ENCODE data around the gene CDK5RAP2.
A peak's percentile ranks its signal among the peaks of the same experiment; 100 is the strongest.
"Not testable (repeated sequence)": the region's sequence is repeated elsewhere in the genome, so short reads cannot be mapped to it uniquely, and the experiment has no call there.

The CDK5RAP2 gene

DNA sequence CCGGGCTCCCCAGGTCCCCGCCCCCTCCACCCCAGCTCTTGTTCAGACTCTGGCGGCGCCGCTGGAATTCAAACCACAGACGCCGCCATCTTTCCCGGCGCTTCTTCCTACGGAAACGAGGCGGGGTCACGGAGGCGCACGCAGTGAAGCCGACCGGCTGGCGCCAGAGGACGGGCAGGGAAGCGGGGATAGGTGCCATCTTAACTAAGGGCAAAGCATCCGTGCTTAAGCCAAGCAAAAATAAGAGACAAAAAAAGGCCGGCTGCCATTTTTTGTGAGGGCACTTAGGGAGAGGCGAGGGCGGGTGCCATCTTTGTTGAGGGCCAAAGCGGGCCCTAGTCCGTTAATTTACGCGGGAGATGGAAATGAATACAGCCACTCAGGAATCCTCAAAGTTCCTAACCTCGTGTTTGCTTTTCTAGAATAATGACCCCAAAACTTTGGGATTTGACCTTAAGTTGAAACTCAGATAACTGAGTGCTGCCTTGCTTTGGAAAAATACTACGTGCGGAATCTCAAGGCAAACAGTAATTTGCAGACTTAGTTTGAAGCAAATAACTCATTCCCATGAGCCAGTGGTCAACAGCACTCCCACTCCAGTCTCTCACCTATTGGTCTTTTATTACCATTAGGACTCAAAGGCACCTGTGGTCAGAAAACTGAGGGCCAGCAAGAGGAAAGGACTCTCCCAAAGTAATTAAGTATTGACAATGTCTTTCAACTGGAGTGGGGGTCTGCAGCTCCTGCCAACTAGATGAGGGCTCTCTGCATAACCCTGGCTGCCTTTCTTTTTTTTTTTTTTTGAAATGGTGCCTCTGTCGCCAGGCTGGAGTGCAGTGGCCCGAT lies at the start of gene CDK5RAP2:
CDK5RAP2 (minus strand) TSS at position 117 of the 846 bp plus-strand sequence. CDS start 189 bp downstream, outside the sequence.
- Histone ChIP-seq H3K27me3 (ENCODE audit: insufficient read depth, low read length) (no peaks in the 10 kb centered on the region), H3K9ac (ENCODE audit: low read depth, low read length) (peak within 1 kb of the TSS; percentile 96), H3K4me1 (ENCODE audit: insufficient read depth, low read length) (no peaks in the 10 kb centered on the region), H3K4me3 (ENCODE audit: low read length) (peak within 1 kb of the TSS; percentile 94), H3K9me3 (ENCODE audit: insufficient read depth, low read depth, low read length) (no peaks in the 10 kb centered on the region), H3K27ac (ENCODE audit: low read length) (no peak within 1 kb of the TSS), H3K36me3 (ENCODE audit: insufficient read depth, low read depth, low read length) (no peaks in the 10 kb centered on the region)

- H3K4me3 ChIP-seq (ENCODE audit: low read length); H3K27me3 ChIP-seq (ENCODE audit: insufficient read depth, low read length); H3K4me1 ChIP-seq (ENCODE audit: insufficient read depth, low read length); H3K27ac ChIP-seq (ENCODE audit: low read length); H3K36me3 ChIP-seq (ENCODE audit: insufficient read depth, low read depth, low read length); H3K9me3 ChIP-seq (ENCODE audit: insufficient read depth, low read depth, low read length); H3K9ac ChIP-seq (ENCODE audit: low read depth, low read length): not testable (repeated sequence)
Measured at GRCh38 chr9:120628925-120629497, 49.0 kb upstream of the CDK5RAP2 start.

DNA sequence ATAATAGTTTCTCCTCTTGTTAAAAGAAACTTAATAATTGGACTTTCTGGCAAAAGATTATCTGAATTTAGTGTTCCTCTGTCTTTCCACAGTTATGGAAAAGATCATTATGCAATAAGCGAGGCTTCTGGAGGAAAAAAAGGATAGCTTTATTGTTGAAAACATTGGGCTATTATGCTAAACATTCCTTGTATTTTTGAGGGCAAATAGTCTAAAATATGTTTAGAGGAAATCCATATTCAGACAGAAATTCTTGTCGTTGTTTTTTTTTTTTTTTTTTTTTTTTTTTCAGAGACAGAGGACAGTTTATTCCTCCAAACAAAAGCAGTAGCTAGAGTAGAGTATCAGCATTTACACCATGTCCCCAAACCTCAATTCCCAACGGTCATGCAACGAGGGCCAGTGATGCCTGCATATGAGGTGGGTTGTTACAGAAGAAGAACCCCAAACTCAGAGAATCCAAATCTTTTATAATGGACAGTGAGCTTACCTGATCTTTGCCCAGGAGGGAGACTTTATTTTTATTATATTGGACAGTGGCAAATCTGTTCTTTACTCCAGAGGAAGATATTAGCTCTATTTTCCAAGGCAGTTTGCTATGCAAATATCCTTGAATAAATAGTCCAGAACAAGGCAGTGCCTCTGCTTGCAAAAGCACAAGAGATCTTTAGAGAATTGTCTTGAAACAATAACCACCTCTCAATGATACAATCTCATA lies 48.4 kb upstream of the CDK5RAP2 start:
- H3K36me3 ChIP-seq (ENCODE audit: insufficient read depth, low read depth, low read length): no peaks in the 10 kb centered on the region
- no peaks in the 10 kb centered on the region for H3K9me3 ChIP-seq (ENCODE audit: insufficient read depth, low read depth, low read length)
- no peak overlapping the region for H3K4me3 ChIP-seq (ENCODE audit: low read length)
- H3K27me3 ChIP-seq (ENCODE audit: insufficient read depth, low read length): no peaks in the 10 kb centered on the region
- H3K4me1 ChIP-seq (ENCODE audit: insufficient read depth, low read length): no peaks in the 10 kb centered on the region; the same call in 1 of the 2 replicates
- H3K9ac ChIP-seq (ENCODE audit: low read depth, low read length): no peak overlapping the region
- H3K27ac ChIP-seq (ENCODE audit: low read length): no peak overlapping the region

DNA sequence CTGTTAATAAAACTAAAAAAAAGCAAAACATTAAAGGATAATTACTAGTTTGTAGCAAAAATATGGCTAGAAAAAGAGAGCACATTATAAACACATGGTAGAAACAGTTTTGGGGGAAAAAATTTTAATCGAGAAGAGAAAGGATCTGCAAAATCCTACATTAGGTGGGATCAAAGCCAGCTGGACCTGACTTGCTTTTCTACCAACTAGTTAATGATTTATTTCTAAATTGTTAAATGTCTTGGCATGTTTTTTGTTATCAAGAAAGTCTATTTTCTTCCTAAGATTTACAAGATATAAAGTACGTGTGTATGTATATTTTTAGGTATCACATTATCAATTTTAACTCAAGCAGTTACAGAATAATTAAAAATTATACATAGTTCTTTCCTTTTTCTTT lies 47.1 kb upstream of the CDK5RAP2 start:
- H3K27me3 ChIP-seq (ENCODE audit: insufficient read depth, low read length): no peaks in the 10 kb centered on the region
- no peak overlapping the region for H3K9ac ChIP-seq (ENCODE audit: low read depth, low read length)
- H3K27ac ChIP-seq (ENCODE audit: low read length): no peak overlapping the region
- no peaks in the 10 kb centered on the region for H3K36me3 ChIP-seq (ENCODE audit: insufficient read depth, low read depth, low read length)
- H3K4me3 ChIP-seq (ENCODE audit: low read length): no peak overlapping the region
- no peaks in the 10 kb centered on the region; the same call in 1 of the 2 replicates for H3K4me1 ChIP-seq (ENCODE audit: insufficient read depth, low read length)
- H3K9me3 ChIP-seq (ENCODE audit: insufficient read depth, low read depth, low read length): no peaks in the 10 kb centered on the region

DNA sequence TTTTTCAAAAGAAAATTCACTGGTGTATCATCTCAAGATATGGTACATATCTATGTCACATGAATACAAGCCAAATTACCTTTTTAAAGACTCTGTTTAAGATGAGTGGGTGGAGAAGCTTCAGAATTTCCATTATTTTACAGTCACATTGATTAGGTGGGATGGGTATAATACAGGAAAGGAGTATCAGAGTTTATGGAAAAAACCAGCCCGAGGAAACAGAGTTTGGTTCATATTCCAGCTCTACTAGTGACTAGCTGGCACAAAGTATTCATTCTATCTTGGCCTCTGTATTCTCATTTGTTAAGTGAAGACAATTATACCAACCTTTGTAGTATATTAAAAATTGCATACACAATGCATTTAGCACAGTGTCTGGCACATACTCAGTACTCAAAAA lies 46.5 kb upstream of the CDK5RAP2 start:
- Histone ChIP-seq H3K27me3 (ENCODE audit: insufficient read depth, low read length) (no peaks in the 10 kb centered on the region), H3K4me3 (ENCODE audit: low read length) (no peak overlapping the region), H3K9ac (ENCODE audit: low read depth, low read length) (no peak overlapping the region), H3K9me3 (ENCODE audit: insufficient read depth, low read depth, low read length) (no peaks in the 10 kb centered on the region), H3K27ac (ENCODE audit: low read length) (no peak overlapping the region), H3K36me3 (ENCODE audit: insufficient read depth, low read depth, low read length) (no peaks in the 10 kb centered on the region), H3K4me1 (ENCODE audit: insufficient read depth, low read length) (no peaks in the 10 kb centered on the region; the same call in 1 of the 2 replicates)

DNA sequence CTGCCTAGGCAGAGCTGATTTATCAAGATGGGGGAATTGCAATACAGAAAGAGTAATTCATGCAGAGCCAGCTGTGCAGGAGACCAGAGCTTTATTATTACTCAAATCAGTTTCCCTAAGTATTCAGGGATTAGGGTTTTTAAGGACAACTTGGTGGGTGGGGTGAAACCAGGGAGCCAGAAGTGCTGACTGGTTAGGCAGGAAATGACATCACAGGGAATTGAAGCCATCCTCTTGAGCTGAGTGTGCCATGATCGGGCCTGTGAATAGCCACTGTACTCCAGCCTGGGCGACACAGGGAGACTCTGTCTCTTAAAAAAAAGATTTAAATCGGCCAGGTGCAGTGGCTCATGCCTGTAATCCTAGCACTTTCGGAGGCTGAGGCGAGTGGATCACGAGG lies 45.3 kb upstream of the CDK5RAP2 start:
- no peak overlapping the region for H3K9ac ChIP-seq (ENCODE audit: low read depth, low read length)
- H3K4me1 ChIP-seq (ENCODE audit: insufficient read depth, low read length): no peaks in the 10 kb centered on the region; the same call in 1 of the 2 replicates
- H3K9me3 ChIP-seq (ENCODE audit: insufficient read depth, low read depth, low read length): no peaks in the 10 kb centered on the region
- H3K27me3 ChIP-seq (ENCODE audit: insufficient read depth, low read length): no peaks in the 10 kb centered on the region
- H3K27ac ChIP-seq (ENCODE audit: low read length): no peak overlapping the region
- no peak overlapping the region for H3K4me3 ChIP-seq (ENCODE audit: low read length)
- H3K36me3 ChIP-seq (ENCODE audit: insufficient read depth, low read depth, low read length): no peaks in the 10 kb centered on the region

- H3K4me1 ChIP-seq (ENCODE audit: insufficient read depth, low read length): no peaks in the 10 kb centered on the region; the same call in 1 of the 2 replicates
- H3K27ac ChIP-seq (ENCODE audit: low read length): no peak overlapping the region
- H3K9ac ChIP-seq (ENCODE audit: low read depth, low read length): no peak overlapping the region
- no peaks in the 10 kb centered on the region for H3K36me3 ChIP-seq (ENCODE audit: insufficient read depth, low read depth, low read length)
- H3K9me3 ChIP-seq (ENCODE audit: insufficient read depth, low read depth, low read length): no peaks in the 10 kb centered on the region
- H3K27me3 ChIP-seq (ENCODE audit: insufficient read depth, low read length): no peaks in the 10 kb centered on the region
- H3K4me3 ChIP-seq (ENCODE audit: low read length): no peak overlapping the region
Measured at GRCh38 chr9:120622790-120623189, 42.8 kb upstream of the CDK5RAP2 start.

DNA sequence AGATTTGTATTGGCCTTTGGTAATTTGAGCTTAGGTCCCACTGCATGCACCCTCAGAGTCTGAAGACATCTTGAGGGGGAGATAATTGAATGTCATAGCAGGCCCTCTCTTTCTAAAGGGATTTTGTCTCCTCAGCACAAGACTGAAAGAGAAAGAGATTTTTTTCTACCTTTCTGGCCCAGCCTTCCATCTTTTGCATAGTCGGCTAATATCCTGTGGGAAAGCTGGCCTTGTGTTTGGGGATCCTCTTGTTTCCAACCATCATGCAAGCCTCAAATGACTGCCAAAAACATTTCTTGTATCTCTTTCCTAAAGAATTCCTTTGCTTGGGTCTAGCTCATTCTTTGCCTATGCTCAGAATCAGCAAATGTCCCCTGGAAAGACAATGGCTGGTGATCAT lies 42.0 kb upstream of the CDK5RAP2 start:
- Histone ChIP-seq H3K9me3 (ENCODE audit: insufficient read depth, low read depth, low read length) (no peaks in the 10 kb centered on the region), H3K36me3 (ENCODE audit: insufficient read depth, low read depth, low read length) (no peaks in the 10 kb centered on the region), H3K27me3 (ENCODE audit: insufficient read depth, low read length) (no peaks in the 10 kb centered on the region), H3K4me3 (ENCODE audit: low read length) (no peak overlapping the region), H3K9ac (ENCODE audit: low read depth, low read length) (no peak overlapping the region), H3K4me1 (ENCODE audit: insufficient read depth, low read length) (no peaks in the 10 kb centered on the region; the same call in 1 of the 2 replicates), H3K27ac (ENCODE audit: low read length) (no peak overlapping the region)

- Histone ChIP-seq H3K9me3 (ENCODE audit: insufficient read depth, low read depth, low read length) (no peaks in the 10 kb centered on the region), H3K4me1 (ENCODE audit: insufficient read depth, low read length) (no peaks in the 10 kb centered on the region; the same call in 1 of the 2 replicates), H3K27ac (ENCODE audit: low read length) (no peak overlapping the region), H3K9ac (ENCODE audit: low read depth, low read length) (no peak overlapping the region), H3K36me3 (ENCODE audit: insufficient read depth, low read depth, low read length) (no peaks in the 10 kb centered on the region), H3K4me3 (ENCODE audit: low read length) (no peak overlapping the region), H3K27me3 (ENCODE audit: insufficient read depth, low read length) (no peaks in the 10 kb centered on the region)
Measured at GRCh38 chr9:120619751-120620655, 40.0 kb upstream of the CDK5RAP2 start.

DNA sequence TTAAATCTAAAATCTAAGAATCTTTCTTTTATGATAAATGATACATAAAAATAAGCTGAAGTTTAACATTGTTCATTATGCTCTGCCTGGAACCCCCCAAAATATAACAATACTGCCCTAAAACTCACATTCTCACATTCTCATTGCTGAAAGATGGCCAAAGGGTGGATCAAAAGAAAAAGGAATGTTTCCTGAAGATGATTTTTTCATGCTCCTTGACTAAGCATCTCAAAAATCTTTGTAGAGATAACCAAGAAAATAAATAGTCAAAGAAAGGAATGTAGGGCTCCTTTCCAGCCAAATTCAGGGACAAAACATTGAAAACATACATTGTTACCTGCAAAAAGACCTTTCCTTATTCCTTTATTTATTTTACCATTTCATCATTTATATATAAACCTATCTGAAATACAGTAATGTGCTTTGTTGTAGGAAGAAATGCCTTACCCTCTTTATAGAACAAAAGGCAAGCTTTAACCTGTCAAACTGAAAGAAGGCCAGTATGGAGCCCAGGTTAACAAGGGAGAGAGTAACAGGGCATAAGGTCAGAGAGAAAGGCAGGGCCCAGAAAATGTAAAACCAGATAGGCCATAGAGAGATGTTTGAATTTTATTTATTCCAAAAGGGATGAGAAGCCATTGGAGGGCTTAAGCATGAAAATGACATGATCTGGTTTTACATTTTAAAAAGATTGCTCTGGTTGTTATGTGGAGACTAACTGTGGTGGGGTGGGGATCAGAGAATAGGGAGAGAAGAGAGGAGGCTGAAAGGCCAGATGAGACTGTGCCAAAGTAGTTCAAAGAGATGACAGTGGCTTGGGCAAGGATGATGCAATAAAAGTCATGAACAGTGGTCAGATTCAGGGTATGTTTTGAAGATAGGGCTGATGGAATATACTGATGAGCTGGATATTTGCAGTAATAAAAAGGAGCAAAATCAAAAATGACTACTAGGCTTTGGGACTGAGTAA lies 37.3 kb upstream of the CDK5RAP2 start:
- Histone ChIP-seq H3K27me3 (ENCODE audit: insufficient read depth, low read length) (no peaks in the 10 kb centered on the region), H3K9me3 (ENCODE audit: insufficient read depth, low read depth, low read length) (no peaks in the 10 kb centered on the region), H3K4me1 (ENCODE audit: insufficient read depth, low read length) (no peaks in the 10 kb centered on the region), H3K9ac (ENCODE audit: low read depth, low read length) (no peak overlapping the region), H3K36me3 (ENCODE audit: insufficient read depth, low read depth, low read length) (no peaks in the 10 kb centered on the region), H3K27ac (ENCODE audit: low read length) (no peak overlapping the region), H3K4me3 (ENCODE audit: low read length) (no peak overlapping the region)
